Peyer's patch (tissue), 4 donors: Measurements from ENCODE around the gene MAN1A2.

Source experiments
- CTCF ChIP-seq, 6 experiments: fragments of 450-650 bp in 4 of 6; fragments of 200-600 bp in 2 of 6; sonication (generic) in 1 of 6; IDR thresholded peaks; one replicate each; pipeline ENCODE4 v1.5.1; 2017 to 2019; ENCODE audit warnings: antibody characterized with exemption in 6 of 6, mild to moderate bottlenecking in 3 of 6, moderate library complexity in 1 of 6
- POLR2A ChIP-seq, 2 donors: fragments of 450-650 bp; IDR thresholded peaks; one replicate each; pipeline ENCODE4 v1.5.1; 2017; ENCODE audit warnings: antibody characterized with exemption in 2 of 2, mild to moderate bottlenecking in 2 of 2, moderate library complexity in 2 of 2

GRCh38 chr1:117473063-117473462, 105.8 kb downstream of the MAN1A2 start:
- TF ChIP-seq CTCF (IDR thresholded peaks at IDR 0.05), result no peak
- no peak for TF ChIP-seq POLR2A (IDR thresholded peaks at IDR 0.05)
